ENCODE data around the gene NCR2.

The NCR2 gene

GRCh38 chr6:41332842-41333736, 2.3 kb upstream of the NCR2 start:
- Mint-ChIP-seq H3K4me3 (peak overlapping the region in 1 of 3 experiments; percentile 33), H3K9me3 (no peaks in the 10 kb centered on the region), H3K36me3 (ENCODE audit: low read depth) (no peaks in the 10 kb centered on the region), H3K4me1 (peaks cover 31% of the 10 kb centered on the region), H3K27me3 (ENCODE audit: low read depth) (peaks cover 15% of the 10 kb centered on the region), H3K27ac (peak overlapping the region in 1 of 3 experiments; percentile 32)
- TF ChIP-seq, protein P1, sequence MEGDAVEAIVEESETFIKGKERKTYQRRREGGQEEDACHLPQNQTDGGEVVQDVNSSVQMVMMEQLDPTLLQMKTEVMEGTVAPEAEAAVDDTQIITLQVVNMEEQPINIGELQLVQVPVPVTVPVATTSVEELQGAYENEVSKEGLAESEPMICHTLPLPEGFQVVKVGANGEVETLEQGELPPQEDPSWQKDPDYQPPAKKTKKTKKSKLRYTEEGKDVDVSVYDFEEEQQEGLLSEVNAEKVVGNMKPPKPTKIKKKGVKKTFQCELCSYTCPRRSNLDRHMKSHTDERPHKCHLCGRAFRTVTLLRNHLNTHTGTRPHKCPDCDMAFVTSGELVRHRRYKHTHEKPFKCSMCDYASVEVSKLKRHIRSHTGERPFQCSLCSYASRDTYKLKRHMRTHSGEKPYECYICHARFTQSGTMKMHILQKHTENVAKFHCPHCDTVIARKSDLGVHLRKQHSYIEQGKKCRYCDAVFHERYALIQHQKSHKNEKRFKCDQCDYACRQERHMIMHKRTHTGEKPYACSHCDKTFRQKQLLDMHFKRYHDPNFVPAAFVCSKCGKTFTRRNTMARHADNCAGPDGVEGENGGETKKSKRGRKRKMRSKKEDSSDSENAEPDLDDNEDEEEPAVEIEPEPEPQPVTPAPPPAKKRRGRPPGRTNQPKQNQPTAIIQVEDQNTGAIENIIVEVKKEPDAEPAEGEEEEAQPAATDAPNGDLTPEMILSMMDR (IDR thresholded peaks at IDR 0.05; ENCODE audit: unreplicated experiment in 3 of 3) = no peak

DNA sequence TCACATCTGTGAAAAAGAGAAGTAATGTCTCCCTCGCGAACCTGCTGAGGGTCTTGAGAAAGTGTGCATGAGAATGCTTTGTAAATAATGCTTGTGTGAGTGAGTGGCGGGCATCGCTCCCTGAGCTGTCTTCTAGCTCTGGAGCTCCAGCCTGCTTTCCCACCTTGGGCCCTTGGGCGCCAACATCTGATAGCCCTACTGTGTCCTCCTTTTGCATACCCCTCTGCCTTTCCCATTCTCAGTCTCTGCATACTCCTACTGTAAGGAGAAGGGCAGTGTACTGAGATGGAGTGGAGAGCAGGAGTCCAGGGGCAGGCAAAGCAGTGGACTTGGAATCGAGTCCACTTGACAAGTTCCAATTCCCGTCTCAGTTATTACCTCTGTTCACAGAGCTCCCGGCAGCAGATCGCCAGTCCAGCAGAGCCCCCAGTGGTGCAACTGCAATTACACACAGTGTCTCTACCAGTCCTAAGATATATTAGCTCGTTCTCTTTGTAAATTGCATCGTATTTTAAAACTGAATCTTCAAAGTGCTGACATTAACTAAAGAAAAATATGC, 847 bp upstream of the NCR2 start:
- TF ChIP-seq, protein P1 (IDR thresholded peaks at IDR 0.05; ENCODE audit: unreplicated experiment in 3 of 3) = peak; percentile 37 to 50 (median 44)
- Mint-ChIP-seq H3K4me1 (peaks cover 35% of the 10 kb centered on the region), H3K27ac (peak overlapping the region; percentile 5 to 62 (median 23)), H3K9me3 (no peaks in the 10 kb centered on the region), H3K27me3 (ENCODE audit: low read depth) (peaks cover 12% of the 10 kb centered on the region), H3K4me3 (peak overlapping the region in 2 of 3 experiments; percentile 10 to 13), H3K36me3 (ENCODE audit: low read depth) (no peaks in the 10 kb centered on the region)

DNA sequence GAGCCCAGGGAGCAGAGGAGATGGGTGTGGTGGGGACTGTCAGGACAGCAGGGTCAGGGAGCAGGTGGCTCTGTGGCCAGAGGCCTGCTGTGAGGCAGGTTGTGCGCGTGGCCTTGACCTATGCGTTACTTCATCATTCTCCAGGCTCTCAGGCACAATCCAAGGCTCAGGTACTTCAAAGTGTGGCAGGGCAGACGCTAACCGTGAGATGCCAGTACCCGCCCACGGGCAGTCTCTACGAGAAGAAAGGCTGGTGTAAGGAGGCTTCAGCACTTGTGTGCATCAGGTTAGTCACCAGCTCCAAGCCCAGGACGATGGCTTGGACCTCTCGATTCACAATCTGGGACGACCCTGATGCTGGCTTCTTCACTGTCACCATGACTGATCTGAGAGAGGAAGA, 535 bp downstream of the NCR2 start:
- no peaks in the 10 kb centered on the region for H3K36me3 Mint-ChIP-seq (ENCODE audit: low read depth)

DNA sequence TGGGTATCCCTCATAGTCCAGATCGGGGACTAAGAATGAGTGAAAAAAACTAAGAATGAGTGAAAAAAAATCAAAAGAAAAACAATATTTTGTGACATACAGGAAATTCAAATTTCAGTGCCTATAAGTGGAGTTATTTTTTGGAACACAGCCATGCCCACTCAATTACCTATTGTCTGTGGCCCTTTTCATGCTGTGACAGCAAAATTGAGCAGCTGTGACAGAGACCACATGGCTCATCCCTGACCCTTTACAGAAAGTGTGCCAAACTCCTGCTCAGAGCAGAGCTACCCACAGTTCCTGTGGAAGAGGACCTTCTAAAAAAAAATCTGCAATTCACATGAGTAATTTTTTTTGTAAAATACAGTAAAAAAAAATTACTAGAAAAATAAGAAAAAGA, 1.4 kb downstream of the NCR2 start:
- Mint-ChIP-seq H3K27ac (no peak overlapping the region), H3K9me3 (no peaks in the 10 kb centered on the region), H3K4me3 (no peak overlapping the region), H3K36me3 (ENCODE audit: low read depth) (no peaks in the 10 kb centered on the region), H3K27me3 (ENCODE audit: low read depth) (peaks cover 8% of the 10 kb centered on the region), H3K4me1 (peaks cover 27% of the 10 kb centered on the region)
- TF ChIP-seq, protein P1 (IDR thresholded peaks at IDR 0.05; ENCODE audit: unreplicated experiment in 3 of 3) = no peak

More for the DNA sequence above, 535 bp downstream of the NCR2 start:
- Mint-ChIP-seq H3K4me3 (no peak overlapping the region), H3K9me3 (no peaks in the 10 kb centered on the region), H3K4me1 (peaks cover 31% of the 10 kb centered on the region), H3K27ac (no peak overlapping the region), H3K27me3 (ENCODE audit: low read depth) (peaks cover 8% of the 10 kb centered on the region)
- TF ChIP-seq, protein P1 (IDR thresholded peaks at IDR 0.05; ENCODE audit: unreplicated experiment in 3 of 3) = no peak

DNA sequence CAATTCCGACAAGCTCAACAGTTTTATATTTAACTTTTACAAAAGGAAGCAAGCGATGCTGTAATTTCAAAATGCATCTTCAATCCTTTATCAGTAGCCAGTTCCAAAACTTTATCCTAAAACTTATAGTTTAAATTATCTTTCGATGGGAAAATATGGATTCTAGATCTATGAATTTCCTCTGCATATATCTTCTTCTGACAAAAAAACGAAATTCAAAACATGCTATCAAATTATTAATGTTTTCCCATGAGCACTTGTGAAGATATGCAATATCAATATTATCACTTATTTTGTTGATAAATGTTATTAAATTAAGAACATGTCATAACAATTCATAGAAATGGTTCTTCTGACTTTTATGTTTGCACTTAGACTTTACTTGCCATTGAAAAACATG, 2.3 kb downstream of the NCR2 start:
- TF ChIP-seq, protein P1 (IDR thresholded peaks at IDR 0.05; ENCODE audit: unreplicated experiment in 3 of 3) = no peak
- Mint-ChIP-seq H3K36me3 (ENCODE audit: low read depth) (no peaks in the 10 kb centered on the region), H3K27ac (peak overlapping the region in 1 of 3 experiments; percentile 58), H3K4me3 (no peak overlapping the region), H3K9me3 (no peaks in the 10 kb centered on the region), H3K4me1 (peaks cover 26% of the 10 kb centered on the region), H3K27me3 (ENCODE audit: low read depth) (peaks cover 8% of the 10 kb centered on the region)
